Progenitor cell of endocrine pancreas (in vitro differentiated cells): Measurements from ENCODE around the gene ADGRL3. TPM values are rescaled to one million over a fixed set of nuclear protein-coding genes. Genes with fewer than 3 reads are reported as not detected.

ENCODE experiments used
- DNase-seq: peaks from one replicate; pipeline ENCODE4 v3.0.0; 2021; ENCODE audit warnings: low spot score; ENCODE audit not compliant: unreplicated experiment
- H3K27ac Mint-ChIP-seq: 2 replicates; pipeline ENCODE4 v1.8.0; 2021; ENCODE audit warnings: mild to moderate bottlenecking, moderate library complexity, mixed read lengths
- H3K27me3 Mint-ChIP-seq: 2 replicates; pipeline ENCODE4 v1.8.0; 2021; ENCODE audit warnings: mixed read lengths
- H3K36me3 Mint-ChIP-seq: 2 replicates; pipeline ENCODE4 v1.8.0; 2022; ENCODE audit warnings: mixed read lengths; ENCODE audit not compliant: insufficient read depth
- H3K4me1 Mint-ChIP-seq: 2 replicates; pipeline ENCODE4 v1.8.0; 2021; ENCODE audit warnings: low read depth, mixed read lengths
- H3K4me3 Mint-ChIP-seq: 2 replicates; pipeline ENCODE4 v1.8.0; 2021; ENCODE audit warnings: low read depth, mild to moderate bottlenecking, moderate library complexity, mixed read lengths
- H3K9me3 Mint-ChIP-seq: 2 replicates; pipeline ENCODE4 v1.8.0; 2021; ENCODE audit warnings: low read depth, mixed read lengths
- total RNA-seq: library from RNA; stranded (reverse); gene quantifications from 2 replicates; pipeline ENCODE4 v1.2.1, GENCODE V29; 2021
- TF ChIP-seq, protein P1 (sequence below): fragments of 200-600 bp; sonication (generic); IDR thresholded peaks from one replicate; pipeline ENCODE4 v1.5.0; 2021; ENCODE audit warnings: antibody characterized with exemption, mild to moderate bottlenecking; ENCODE audit not compliant: unreplicated experiment

The ADGRL3 gene
- total RNA-seq, 1 donor from 2014 or later: 5.6 TPM

DNA sequence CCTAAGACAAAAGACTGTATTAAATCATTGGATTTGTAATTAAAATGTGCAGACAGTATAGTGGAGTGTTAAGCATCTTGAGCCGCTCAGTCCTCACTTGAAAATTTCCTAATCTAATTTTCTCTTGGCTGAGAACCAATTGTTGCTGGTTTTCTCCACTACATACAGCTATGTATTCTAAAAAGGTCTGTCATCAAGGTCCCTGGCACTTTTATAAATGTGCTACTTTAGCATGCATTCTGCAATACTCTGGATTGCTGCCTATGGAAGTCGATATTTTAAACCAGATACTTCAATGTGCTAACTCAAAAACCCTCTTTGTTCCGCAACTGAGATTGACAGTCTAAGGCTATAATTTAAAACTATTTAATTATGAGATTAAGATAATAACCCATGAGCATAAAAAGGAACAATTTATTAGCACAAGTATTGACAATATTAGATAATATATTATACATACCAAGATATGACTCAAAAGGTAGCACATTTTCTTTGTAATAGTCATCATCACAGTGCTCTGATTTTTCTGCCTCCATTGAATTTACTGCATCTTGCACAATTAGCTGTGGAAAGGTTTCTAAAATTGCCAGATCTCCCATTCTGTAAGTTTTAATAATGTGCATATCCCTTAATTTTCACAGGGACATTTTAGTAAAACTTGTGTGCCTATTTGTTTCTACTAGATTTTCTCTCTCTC is 815.1 kb downstream of the ADGRL3 start:
- H3K9me3 Mint-ChIP-seq: no peaks in the 10 kb centered on the region
- H3K27ac Mint-ChIP-seq: no peak overlapping the region
- TF ChIP-seq, protein P1, sequence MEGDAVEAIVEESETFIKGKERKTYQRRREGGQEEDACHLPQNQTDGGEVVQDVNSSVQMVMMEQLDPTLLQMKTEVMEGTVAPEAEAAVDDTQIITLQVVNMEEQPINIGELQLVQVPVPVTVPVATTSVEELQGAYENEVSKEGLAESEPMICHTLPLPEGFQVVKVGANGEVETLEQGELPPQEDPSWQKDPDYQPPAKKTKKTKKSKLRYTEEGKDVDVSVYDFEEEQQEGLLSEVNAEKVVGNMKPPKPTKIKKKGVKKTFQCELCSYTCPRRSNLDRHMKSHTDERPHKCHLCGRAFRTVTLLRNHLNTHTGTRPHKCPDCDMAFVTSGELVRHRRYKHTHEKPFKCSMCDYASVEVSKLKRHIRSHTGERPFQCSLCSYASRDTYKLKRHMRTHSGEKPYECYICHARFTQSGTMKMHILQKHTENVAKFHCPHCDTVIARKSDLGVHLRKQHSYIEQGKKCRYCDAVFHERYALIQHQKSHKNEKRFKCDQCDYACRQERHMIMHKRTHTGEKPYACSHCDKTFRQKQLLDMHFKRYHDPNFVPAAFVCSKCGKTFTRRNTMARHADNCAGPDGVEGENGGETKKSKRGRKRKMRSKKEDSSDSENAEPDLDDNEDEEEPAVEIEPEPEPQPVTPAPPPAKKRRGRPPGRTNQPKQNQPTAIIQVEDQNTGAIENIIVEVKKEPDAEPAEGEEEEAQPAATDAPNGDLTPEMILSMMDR: no peak
- H3K36me3 Mint-ChIP-seq: no peaks in the 10 kb centered on the region
- no peaks in the 10 kb centered on the region for H3K27me3 Mint-ChIP-seq
- no peak for DNase-seq
- H3K4me1 Mint-ChIP-seq: no peaks in the 10 kb centered on the region
- H3K4me3 Mint-ChIP-seq: no peak overlapping the region

DNA sequence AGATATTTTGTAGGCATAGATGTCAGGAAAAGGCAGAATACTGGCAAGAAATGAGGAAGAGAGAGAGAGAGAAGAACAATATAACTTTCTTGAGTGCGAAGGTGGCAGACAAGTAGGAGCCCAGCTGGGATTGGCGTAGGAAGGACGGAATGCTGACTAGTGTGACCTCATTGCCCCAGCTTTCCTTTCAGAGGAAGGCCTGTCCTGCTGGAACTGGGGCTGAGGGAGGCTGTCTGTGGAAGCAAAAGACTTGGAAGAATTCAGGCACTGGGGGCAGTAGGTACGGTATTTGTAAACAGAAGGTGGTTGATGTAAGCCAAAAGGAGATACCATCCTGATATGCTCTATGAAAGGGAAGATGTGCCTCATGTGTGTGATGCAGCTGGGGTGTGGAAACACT is 818.4 kb downstream of the ADGRL3 start:
- DNase-seq: no peak
- no peaks in the 10 kb centered on the region for H3K9me3 Mint-ChIP-seq

DNA sequence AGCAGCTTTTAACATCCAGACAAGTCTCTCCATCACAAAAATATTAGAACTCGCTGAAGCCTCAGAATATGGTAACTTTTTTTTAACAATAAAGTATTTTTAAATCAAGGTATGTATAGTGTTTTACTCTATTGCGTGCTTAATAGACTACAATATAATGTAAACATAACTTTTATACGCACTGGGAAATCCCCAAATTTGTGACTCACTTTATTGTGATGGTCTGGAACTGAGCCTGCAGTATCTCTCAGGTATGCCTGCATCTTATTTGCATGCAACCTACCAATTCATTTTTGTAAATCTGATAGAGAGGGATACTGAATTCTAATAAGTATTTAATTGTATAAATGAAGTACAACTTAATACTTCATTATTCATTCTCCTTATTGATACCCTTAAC is 823.5 kb downstream of the ADGRL3 start:
- H3K27me3 Mint-ChIP-seq: no peaks in the 10 kb centered on the region

More for the DNA sequence above, 818.4 kb downstream of the ADGRL3 start:
- Mint-ChIP-seq H3K4me1 (no peaks in the 10 kb centered on the region), H3K4me3 (no peak overlapping the region), H3K36me3 (no peaks in the 10 kb centered on the region), H3K27ac (no peak overlapping the region), H3K27me3 (no peaks in the 10 kb centered on the region)
- TF ChIP-seq, protein P1: no peak

DNA sequence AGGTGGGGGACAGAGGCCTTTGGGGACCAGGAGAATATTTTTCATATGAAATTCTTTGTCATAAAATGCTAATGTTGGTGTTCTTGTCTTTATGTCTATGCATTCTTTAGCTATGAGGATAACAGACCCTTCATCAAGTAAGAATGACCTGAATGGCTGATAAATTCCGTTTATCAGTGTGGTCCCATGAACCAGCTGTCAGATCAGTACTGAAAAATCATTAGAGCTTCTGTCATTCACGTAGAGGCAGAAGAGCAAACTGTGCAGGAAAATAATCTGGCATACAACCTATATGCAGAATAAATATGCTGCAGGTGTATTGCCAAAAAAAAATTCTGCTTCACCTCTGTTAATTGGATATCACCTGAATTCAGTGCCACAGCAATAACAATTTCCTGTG is 828.6 kb downstream of the ADGRL3 start:
- Mint-ChIP-seq H3K36me3 (no peaks in the 10 kb centered on the region), H3K27me3 (no peaks in the 10 kb centered on the region), H3K4me1 (no peaks in the 10 kb centered on the region), H3K9me3 (no peaks in the 10 kb centered on the region), H3K4me3 (no peak overlapping the region), H3K27ac (no peak overlapping the region)
- TF ChIP-seq, protein P1: no peak
- DNase-seq: no peak

More for the DNA sequence above, 823.5 kb downstream of the ADGRL3 start:
- DNase-seq: no peak
- H3K36me3 Mint-ChIP-seq: no peaks in the 10 kb centered on the region
- H3K4me3 Mint-ChIP-seq: no peak overlapping the region
- H3K9me3 Mint-ChIP-seq: no peaks in the 10 kb centered on the region
- H3K27ac Mint-ChIP-seq: no peak overlapping the region
- TF ChIP-seq, protein P1: no peak
- no peaks in the 10 kb centered on the region for H3K4me1 Mint-ChIP-seq

DNA sequence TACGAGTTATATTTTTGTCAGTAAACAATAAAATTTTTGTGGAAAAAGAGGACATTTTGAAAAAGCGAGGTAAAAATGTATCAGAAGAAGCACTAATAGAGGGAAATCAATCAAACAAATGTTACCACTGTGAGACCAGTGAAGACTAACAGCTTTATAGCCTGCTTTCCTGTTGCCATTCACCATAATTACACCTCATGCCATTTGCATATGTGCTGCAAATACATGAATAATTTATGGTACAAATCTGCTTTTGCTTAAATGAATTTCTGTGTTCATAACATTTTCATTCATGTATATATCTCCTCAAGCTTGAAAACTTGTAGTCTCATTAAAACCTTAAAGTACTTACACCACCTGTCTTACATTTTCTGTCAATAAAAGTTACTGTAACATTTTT is 830.8 kb downstream of the ADGRL3 start:
- Mint-ChIP-seq H3K36me3 (no peaks in the 10 kb centered on the region), H3K4me1 (no peaks in the 10 kb centered on the region), H3K27me3 (no peaks in the 10 kb centered on the region), H3K4me3 (no peak overlapping the region), H3K9me3 (no peaks in the 10 kb centered on the region), H3K27ac (no peak overlapping the region)
- TF ChIP-seq, protein P1: no peak
- DNase-seq: no peak
